Activated CD8-positive, alpha-beta memory T cell treated with anti-CD3 and anti-CD28 coated beads, Interleukin-2, amount 50 U/mL, for 1 hour (primary cell): ENCODE measurements around the gene GPR183.

Experiments
- DNase-seq: peaks from one replicate; pipeline ENCODE4 v3.0.0-alpha.2; 2020; ENCODE audit errors: extremely low read depth

The GPR183 gene

GRCh38 chr13:99271249-99271648 is 36.0 kb downstream of the GPR183 start:
- no peak for DNase-seq

DNA sequence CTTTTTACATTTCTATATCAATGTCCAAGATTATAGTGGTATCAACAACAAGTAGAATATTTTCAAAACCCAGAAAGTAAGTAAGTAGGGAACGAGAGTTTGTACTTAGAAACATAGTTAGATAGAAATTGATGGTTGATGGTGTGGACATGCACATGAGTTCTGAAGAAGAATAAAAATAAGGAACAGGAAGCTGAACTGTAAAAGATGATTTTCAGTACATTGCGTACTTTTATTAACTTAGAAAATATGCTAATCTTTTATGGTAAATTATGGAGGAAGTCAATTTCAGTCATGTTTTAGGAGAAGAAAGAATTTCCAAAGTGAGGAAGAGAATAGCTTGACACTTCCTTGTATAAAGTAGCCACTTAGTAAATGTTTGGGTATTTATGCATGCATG is 36.7 kb downstream of the GPR183 start:
- DNase-seq: no peak

DNA sequence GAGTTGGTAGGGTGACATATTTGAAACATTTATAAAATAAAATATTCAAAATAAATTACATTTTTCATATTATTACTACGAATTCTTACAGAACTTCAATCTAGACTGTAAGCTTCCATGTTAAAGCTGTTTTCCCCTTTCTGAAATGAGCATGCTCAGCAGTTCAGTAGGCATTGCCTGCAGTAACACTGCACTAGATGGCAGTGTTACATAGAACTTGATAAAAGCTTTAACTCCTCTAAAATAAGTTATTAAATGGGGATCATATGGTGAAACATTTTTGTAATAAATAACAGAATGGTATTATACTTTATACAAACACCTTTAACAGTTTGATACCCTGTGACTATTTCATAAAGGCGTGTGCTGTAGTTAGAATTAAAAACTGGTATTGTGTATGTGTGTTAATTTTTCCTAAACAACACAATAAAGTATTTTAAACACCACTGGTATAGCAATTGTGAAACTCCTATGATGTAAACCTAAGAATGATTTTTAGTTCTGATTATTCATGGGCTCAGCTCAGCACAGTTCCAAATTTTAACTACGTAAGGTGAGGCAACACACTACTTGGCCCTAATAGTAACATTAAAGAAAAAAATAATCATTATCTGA is 37.5 kb downstream of the GPR183 start:
- DNase-seq: no peak

DNA sequence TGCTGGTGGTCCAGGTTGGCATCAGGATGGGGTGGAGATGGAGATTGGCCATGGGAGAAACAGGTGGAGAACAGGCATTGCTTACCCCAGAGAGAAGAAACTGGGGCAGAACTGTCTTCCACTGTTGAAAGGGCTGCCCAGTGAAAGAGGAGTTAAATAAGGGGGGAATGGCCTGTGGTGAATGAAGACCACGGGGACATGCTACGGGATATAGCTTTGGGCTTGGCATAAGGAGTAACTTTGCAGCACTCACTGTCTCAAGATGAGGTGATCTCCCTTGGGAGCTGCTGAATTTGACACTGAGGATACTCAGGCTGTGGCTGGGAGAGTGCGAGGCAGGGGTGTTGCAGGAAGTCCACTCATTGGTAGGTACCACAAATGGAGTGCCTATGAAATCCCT is 38.4 kb downstream of the GPR183 start:
- DNase-seq: no peak

GRCh38 chr13:99267927-99268326 is 39.3 kb downstream of the GPR183 start:
- DNase-seq: no peak

GRCh38 chr13:99266827-99267226 is 40.4 kb downstream of the GPR183 start:
- no peak for DNase-seq

DNA sequence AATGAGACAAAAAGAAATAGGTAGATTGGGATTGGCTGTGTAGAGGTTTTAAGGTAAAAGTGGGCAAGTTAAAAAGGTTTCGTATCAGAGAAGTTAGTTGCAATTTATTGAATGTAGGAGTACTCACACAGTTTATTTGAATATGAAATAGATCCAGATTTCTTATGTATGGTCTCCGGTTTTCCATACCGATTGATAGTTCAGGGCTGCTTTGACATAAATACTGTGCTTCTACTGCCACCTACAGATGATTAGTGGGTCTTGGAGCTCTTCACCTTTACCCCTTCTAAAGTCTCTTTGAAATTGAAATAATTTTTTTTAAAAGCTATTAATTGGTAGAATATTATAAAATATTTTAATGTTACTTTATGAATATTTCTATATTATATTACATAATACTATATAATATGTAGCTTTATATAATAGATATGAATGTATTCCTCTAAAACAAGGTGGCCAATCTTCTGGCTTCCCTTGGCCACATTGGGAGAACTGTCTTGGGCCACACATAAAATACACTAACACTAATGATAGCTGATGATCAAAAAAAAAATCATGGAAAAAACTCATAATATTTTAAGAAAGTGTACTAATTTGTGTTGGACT is 41.3 kb downstream of the GPR183 start:
- no peak for DNase-seq

- no peak for DNase-seq
These were observed 41.9 kb downstream of the GPR183 start for GRCh38 chr13:99265162-99265800.

- no peak for DNase-seq
These were observed 43.1 kb downstream of the GPR183 start for GRCh38 chr13:99264051-99264450.

- no peak for DNase-seq
These were observed 43.9 kb downstream of the GPR183 start for GRCh38 chr13:99263126-99263785.

DNA sequence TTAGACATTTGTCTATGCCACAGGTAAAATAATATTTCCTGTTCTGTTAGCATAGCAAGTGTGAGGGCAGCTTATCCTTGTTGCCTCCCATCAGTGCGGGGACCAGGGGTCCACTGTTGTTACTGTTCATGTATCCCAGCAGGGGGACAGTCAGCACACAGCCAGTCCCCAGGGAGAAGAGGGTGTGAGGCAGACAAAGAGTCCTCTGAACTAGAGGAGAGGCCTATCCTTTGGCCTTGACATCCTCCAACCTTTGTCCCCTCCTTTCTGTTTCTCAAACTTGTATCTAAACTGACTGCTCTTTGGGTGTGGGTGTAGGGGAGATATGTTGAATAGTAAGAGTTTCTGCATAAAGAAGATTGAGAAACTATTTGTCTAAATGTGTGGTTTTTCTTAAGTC is 46.1 kb downstream of the GPR183 start:
- DNase-seq: no peak

- DNase-seq: no peak
These were observed 47.0 kb downstream of the GPR183 start for GRCh38 chr13:99260216-99260615.

- DNase-seq: no peak
These were observed 48.3 kb downstream of the GPR183 start for GRCh38 chr13:99258946-99259345.

DNA sequence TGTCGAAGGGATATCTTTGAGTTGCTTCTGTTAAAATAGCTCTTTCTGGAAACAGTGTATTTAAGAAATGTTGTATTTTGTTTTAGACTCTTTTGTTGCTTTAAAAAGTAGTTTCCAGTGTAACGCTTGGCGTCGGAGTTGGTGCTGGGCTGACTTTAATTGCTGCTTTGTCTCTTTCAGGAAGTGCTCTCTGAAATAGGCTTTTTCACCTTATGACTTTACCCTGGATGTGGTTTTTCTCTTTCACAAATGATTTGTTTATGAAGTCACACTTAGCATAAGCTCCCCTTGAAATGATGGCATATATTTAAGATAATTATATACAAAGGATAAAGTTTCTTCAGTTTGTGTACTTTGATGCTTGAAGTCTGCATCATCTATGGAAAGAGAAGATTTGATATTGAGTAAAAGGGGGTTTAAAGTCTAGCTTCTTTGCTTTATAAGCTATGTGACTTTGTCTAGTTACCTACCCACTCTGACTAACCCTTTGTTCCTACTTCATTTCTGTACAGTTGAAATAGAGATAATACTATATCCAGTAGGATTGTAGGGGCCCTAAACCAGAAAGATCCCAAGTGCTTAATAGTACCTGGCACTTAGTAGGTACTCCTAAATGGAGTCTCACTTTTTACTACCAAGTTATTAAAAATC is 48.9 kb downstream of the GPR183 start, which contains the start of gene GPR18:
TSS of gene GPR18 (minus strand) at position 170 of the 651 bp plus-strand sequence. CDS start 2,507 bp downstream, outside the sequence.
- DNase-seq: no peak

- DNase-seq: no peak
These were observed 49.9 kb downstream of the GPR183 start for GRCh38 chr13:99257291-99257690.

DNA sequence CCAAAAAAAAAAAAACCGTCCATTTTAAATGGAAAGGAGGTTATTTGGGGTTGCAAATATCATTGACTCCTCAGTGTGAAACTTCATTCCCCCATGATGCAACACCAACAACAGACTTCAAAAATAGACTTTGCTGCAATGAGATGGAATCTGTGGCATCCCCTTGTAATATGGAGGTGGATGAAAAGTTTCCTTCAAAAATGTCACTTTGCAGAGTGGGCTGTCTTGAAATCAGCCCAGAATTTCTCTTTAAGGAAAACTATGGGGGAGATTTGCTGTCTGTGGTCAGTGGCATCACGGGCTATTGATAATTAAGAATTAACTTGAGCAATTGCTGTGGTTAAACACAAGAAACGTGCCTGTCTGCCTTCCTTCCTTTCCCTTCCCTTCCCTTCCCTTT is 50.5 kb downstream of the GPR183 start:
- DNase-seq: no peak

DNA sequence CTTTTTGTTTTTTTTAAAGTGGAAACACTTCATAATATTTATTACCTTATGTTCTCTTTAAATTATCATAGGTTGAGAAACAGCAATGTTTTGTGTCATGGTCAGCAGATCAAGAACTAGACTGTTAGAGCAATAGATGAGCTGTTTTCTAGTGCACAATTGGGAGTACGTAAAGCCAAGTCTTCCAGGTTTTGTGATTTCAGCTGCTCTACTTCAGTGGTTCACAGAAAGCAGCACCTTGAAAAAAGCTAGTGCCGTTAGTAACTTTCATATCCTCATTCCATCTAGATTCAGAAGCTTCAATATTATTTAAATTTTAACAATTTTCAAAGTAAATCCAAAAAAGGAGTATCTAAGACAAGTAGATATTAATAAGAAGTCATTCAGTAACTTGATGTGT is 50.9 kb downstream of the GPR183 start:
- DNase-seq: no peak

GRCh38 chr13:99255271-99255670 is 51.9 kb downstream of the GPR183 start:
- DNase-seq: no peak

GRCh38 chr13:99254830-99255229 is 52.4 kb downstream of the GPR183 start:
- DNase-seq: no peak

DNA sequence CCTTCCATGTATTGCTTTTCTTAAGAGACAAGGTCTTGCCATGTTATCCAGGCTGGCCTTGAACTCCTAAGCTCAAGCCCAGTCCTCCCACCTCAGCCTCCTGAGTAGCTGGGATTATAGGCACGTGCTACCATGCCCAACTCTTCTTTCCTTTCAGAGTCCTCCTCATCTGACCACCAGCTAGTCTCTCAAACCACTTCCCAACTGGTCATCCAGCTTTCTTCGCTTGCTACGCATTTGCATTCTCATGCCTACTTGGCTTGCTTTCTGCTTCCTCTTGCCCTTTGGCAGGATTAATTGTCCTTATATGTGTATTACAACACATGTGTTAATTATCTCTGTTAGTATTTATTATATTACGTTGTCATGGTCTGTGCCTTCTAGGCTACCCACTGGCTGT is 55.3 kb downstream of the GPR183 start:
- DNase-seq: no peak

GRCh38 chr13:99250982-99251825 is 56.0 kb downstream of the GPR183 start:
- no peak for DNase-seq
